Astrocyte (in vitro differentiated cells and primary cell): Measurements from ENCODE around the gene KLHDC8A. TPM values are rescaled to one million over a fixed set of nuclear protein-coding genes. Genes with fewer than 3 reads are reported as not detected.

ENCODE experiments used
- DNase-seq: peaks from one replicate; pipeline ENCODE4 v3.0.0-alpha.2; 2010; ENCODE audit warnings: low read depth
- FAIRE-seq: peaks from 2 replicates; lab custom pipeline; 2011; peaks lifted over from hg19 to GRCh38; lab: Jason Lieb, UNC
- H2AFZ ChIP-seq: 2 replicates; pipeline ENCODE4 v1.6.0; 2012; ENCODE audit warnings: low read depth, low read length, inconsistent platforms
- H3K27ac ChIP-seq: 2 replicates; pipeline ENCODE4 v1.5.1; 2011; ENCODE audit warnings: low read depth, low read length, inconsistent platforms
- H3K27me3 ChIP-seq: 2 replicates; pipeline ENCODE4 v1.6.0; 2011; ENCODE audit warnings: low read length, inconsistent platforms; ENCODE audit not compliant: insufficient read depth
- H3K36me3 ChIP-seq: 2 replicates; pipeline ENCODE4 v1.5.1; 2011; ENCODE audit warnings: low read length, inconsistent platforms; ENCODE audit not compliant: insufficient read depth
- H3K4me1 ChIP-seq: 2 replicates; pipeline ENCODE4 v1.5.1; 2011; ENCODE audit warnings: low read length, inconsistent platforms; ENCODE audit not compliant: insufficient read depth
- H3K4me2 ChIP-seq: 2 replicates; pipeline ENCODE4 v1.6.0; 2012; ENCODE audit warnings: low read length, inconsistent platforms
- H3K4me3 ChIP-seq: 2 replicates; pipeline ENCODE4 v1.5.1; 2011; ENCODE audit warnings: low read depth, mild to moderate bottlenecking, low read length, inconsistent platforms; ENCODE audit not compliant: insufficient read depth
- H3K79me2 ChIP-seq: 2 replicates; pipeline ENCODE4 v1.6.0; 2012; ENCODE audit warnings: mild to moderate bottlenecking, low read length, inconsistent platforms; ENCODE audit not compliant: insufficient read depth
- H3K9ac ChIP-seq: 2 replicates; pipeline ENCODE4 v1.6.0; 2012; ENCODE audit warnings: mild to moderate bottlenecking, low read length, inconsistent platforms
- H3K9me3 ChIP-seq: 2 replicates; pipeline ENCODE4 v1.5.1; 2012; ENCODE audit warnings: low read depth, mild to moderate bottlenecking, low read length, inconsistent platforms; ENCODE audit not compliant: insufficient read depth
- H4K20me1 ChIP-seq: 2 replicates; pipeline ENCODE4 v1.6.0; 2012; ENCODE audit warnings: low read length, inconsistent platforms; ENCODE audit not compliant: insufficient read depth
- H3K27ac Mint-ChIP-seq: one replicate; pipeline ENCODE4 v1.8.0; 2021; ENCODE audit warnings: mild to moderate bottlenecking, mixed read lengths; ENCODE audit not compliant: unreplicated experiment
- H3K27me3 Mint-ChIP-seq: one replicate; pipeline ENCODE4 v1.8.0; 2021; ENCODE audit warnings: low read depth, mixed read lengths; ENCODE audit not compliant: unreplicated experiment
- H3K36me3 Mint-ChIP-seq: one replicate; pipeline ENCODE4 v1.8.0; 2021; ENCODE audit warnings: low read depth, mixed read lengths; ENCODE audit not compliant: unreplicated experiment
- H3K4me1 Mint-ChIP-seq: one replicate; pipeline ENCODE4 v1.8.0; 2021; ENCODE audit warnings: low read depth, mixed read lengths; ENCODE audit not compliant: unreplicated experiment
- H3K4me3 Mint-ChIP-seq: one replicate; pipeline ENCODE4 v1.8.0; 2021; ENCODE audit warnings: mild to moderate bottlenecking, moderate library complexity, mixed read lengths; ENCODE audit not compliant: unreplicated experiment
- H3K9me3 Mint-ChIP-seq: one replicate; pipeline ENCODE4 v1.8.0; 2021; ENCODE audit warnings: mild to moderate bottlenecking, mixed read lengths; ENCODE audit not compliant: unreplicated experiment
- CTCF ChIP-seq: IDR thresholded peaks from 2 replicates; pipeline ENCODE4 v1.5.1; 2011; ENCODE audit warnings: low read depth, mild to moderate bottlenecking, inconsistent platforms, low read length, moderate library complexity; ENCODE audit not compliant: insufficient read depth
- EZH2 ChIP-seq: IDR thresholded peaks from 2 replicates; pipeline ENCODE4 v1.6.1; 2012; ENCODE audit warnings: mild to moderate bottlenecking, low read length, inconsistent platforms; ENCODE audit not compliant: insufficient read depth
- total RNA-seq: library from RNA; stranded (reverse); gene quantifications from 2 replicates; pipeline ENCODE4 v1.2.1, GENCODE V29; 2021

Gene KLHDC8A
- total RNA-seq, 1 donor from 2014 or later = 0.39 TPM

GRCh38 chr1:205293350-205294074 lies 63.2 kb downstream of the KLHDC8A start:
- H3K4me1 Mint-ChIP-seq = peaks cover 50% of the 10 kb centered on the region
- FAIRE-seq = no peak

GRCh38 chr1:205291596-205291995 lies 65.1 kb downstream of the KLHDC8A start:
- Histone ChIP-seq H3K4me3 (no peak overlapping the region), H3K4me2 (no peak overlapping the region), H2AFZ (no peak overlapping the region), H3K36me3 (no peaks in the 10 kb centered on the region), H3K9ac (no peak overlapping the region), H3K79me2 (no peaks in the 10 kb centered on the region), H4K20me1 (no peaks in the 10 kb centered on the region), H3K27me3 (no peaks in the 10 kb centered on the region), H3K27ac (no peak overlapping the region), H3K4me1 (peaks cover 37% of the 10 kb centered on the region), H3K9me3 (no peaks in the 10 kb centered on the region)
- no peak overlapping the region for H3K27ac Mint-ChIP-seq
- TF ChIP-seq CTCF = no peak
- no peak for TF ChIP-seq EZH2
- H3K4me3 Mint-ChIP-seq = no peak overlapping the region
- H3K36me3 Mint-ChIP-seq = no peaks in the 10 kb centered on the region
- H3K27me3 Mint-ChIP-seq = no peaks in the 10 kb centered on the region
- FAIRE-seq (no peak), DNase-seq (no peak)
- H3K9me3 Mint-ChIP-seq = no peaks in the 10 kb centered on the region
- H3K4me1 Mint-ChIP-seq = peaks cover 51% of the 10 kb centered on the region

More at GRCh38 chr1:205293350-205294074, 63.2 kb downstream of the KLHDC8A start:
- H3K4me3 Mint-ChIP-seq = no peak overlapping the region
- H4K20me1 ChIP-seq = no peaks in the 10 kb centered on the region
- peak overlapping the region; percentile 78 for H3K9ac ChIP-seq
- DNase-seq = no peak
- no peak overlapping the region for H2AFZ ChIP-seq
- no peaks in the 10 kb centered on the region for H3K27me3 Mint-ChIP-seq
- no peaks in the 10 kb centered on the region for H3K9me3 Mint-ChIP-seq
- H3K27ac Mint-ChIP-seq = peak overlapping the region; percentile 100
- no peaks in the 10 kb centered on the region for H3K36me3 ChIP-seq
- peak overlapping the region; percentile 93 for H3K27ac ChIP-seq
- no peak for TF ChIP-seq CTCF
- TF ChIP-seq EZH2 = no peak
- peaks cover 28% of the 10 kb centered on the region for H3K4me1 ChIP-seq
- no peaks in the 10 kb centered on the region for H3K27me3 ChIP-seq
- H3K79me2 ChIP-seq = no peaks in the 10 kb centered on the region
- no peaks in the 10 kb centered on the region for H3K9me3 ChIP-seq
- peak overlapping the region; percentile 75 for H3K4me2 ChIP-seq
- H3K4me3 ChIP-seq = no peak overlapping the region
- no peaks in the 10 kb centered on the region for H3K36me3 Mint-ChIP-seq
